ENCODE data around the gene MYH6. TPM values are rescaled to one million over a fixed set of nuclear protein-coding genes. Genes with fewer than 3 reads are reported as not detected.
"Not testable (repeated sequence)": the region's sequence is repeated elsewhere in the genome, so short reads cannot be mapped to it uniquely, and the experiment has no call there.

Gene MYH6
- total RNA-seq, 2 donors from 2014 or later = 1.6 TPM; not detected in 1

DNA sequence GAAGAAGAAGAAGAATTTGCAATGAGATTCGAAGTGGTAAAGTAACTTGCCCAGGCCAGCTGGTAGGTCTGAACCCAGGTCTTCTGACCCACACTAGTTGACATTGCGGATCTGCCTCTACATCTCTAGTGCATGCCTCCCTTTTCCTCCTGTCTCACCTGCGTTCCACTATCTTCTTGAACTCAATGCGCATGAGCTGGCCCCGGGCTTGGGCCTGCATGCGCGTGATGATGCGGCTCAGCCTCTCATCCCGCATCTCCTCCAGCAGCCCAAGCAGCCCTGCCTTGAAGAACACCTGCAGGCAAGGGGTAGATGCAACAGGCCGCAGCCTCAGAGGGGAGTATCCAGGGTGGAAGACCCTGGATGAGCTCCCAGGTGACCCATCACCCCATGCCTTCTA is 11.9 kb downstream of the MYH6 start:
- no peak for DNase-seq
- H3K9ac ChIP-seq (ENCODE audit: low read depth in 2 of 2, low read length in 2 of 2) = no peak overlapping the region
- H3K4me3 ChIP-seq = no peak overlapping the region
- H3K27me3 ChIP-seq = no peaks in the 10 kb centered on the region
- no peaks in the 10 kb centered on the region for H3K4me1 ChIP-seq
- TF ChIP-seq, protein P1, sequence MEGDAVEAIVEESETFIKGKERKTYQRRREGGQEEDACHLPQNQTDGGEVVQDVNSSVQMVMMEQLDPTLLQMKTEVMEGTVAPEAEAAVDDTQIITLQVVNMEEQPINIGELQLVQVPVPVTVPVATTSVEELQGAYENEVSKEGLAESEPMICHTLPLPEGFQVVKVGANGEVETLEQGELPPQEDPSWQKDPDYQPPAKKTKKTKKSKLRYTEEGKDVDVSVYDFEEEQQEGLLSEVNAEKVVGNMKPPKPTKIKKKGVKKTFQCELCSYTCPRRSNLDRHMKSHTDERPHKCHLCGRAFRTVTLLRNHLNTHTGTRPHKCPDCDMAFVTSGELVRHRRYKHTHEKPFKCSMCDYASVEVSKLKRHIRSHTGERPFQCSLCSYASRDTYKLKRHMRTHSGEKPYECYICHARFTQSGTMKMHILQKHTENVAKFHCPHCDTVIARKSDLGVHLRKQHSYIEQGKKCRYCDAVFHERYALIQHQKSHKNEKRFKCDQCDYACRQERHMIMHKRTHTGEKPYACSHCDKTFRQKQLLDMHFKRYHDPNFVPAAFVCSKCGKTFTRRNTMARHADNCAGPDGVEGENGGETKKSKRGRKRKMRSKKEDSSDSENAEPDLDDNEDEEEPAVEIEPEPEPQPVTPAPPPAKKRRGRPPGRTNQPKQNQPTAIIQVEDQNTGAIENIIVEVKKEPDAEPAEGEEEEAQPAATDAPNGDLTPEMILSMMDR (IDR thresholded peaks at IDR 0.05) = no peak
- H3K9me3 ChIP-seq = no peaks in the 10 kb centered on the region
- intact Hi-C loops (cut with DNase I) = no loop called here
- no peaks in the 10 kb centered on the region for H3K36me3 ChIP-seq
- no peak overlapping the region for H3K27ac ChIP-seq

DNA sequence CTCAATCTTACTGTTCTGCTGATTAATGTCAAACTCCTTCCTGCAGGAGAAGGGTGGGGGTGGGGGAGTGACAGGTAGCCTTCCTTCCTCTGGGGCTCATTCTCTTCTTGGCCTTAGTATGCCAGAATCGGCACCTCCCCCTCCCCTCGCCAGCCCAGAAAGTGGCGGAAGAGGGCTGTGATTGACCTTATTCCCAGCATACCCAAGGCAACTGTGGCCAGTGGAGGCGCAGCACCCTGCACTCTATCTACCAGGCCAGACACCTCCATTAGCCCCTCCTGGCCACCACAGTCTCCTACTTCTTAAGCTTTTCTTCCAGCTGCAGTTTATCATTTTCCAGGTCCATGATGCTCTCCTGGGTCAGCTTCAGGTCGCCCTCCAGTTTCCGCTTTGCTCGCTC is 15.5 kb downstream of the MYH6 start:
- H3K36me3 ChIP-seq = no peaks in the 10 kb centered on the region
- TF ChIP-seq, protein P1 (IDR thresholded peaks at IDR 0.05) = no peak
- intact Hi-C loops (cut with DNase I) = no loop called here
- no peak overlapping the region for H3K4me3 ChIP-seq
- H3K4me1 ChIP-seq = no peaks in the 10 kb centered on the region
- no peak overlapping the region for H3K9ac ChIP-seq (ENCODE audit: low read depth in 2 of 2, low read length in 2 of 2)
- DNase-seq = no peak
- H3K27me3 ChIP-seq = no peaks in the 10 kb centered on the region
- H3K27ac ChIP-seq = no peak overlapping the region
- H3K9me3 ChIP-seq = no peaks in the 10 kb centered on the region

DNA sequence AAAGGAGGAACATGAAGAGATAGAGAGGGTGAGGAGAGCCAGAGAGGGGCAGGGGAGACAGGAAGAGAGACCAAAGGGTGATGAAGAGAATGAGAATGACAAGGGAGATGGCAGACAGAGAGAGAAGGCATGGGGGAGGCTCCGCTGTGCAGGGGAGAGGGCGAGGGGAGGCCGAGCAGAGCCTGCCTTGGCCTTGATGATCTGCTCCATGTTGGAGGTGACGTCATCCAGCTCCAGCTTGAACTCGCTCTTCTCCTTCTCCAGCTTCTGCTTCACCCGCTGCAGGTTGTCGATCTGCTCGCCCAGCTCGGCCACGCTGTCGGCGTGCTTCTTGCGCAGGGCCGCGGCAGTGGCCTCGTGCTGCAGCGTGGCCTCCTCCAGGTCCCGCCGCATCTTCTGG is 18.2 kb downstream of the MYH6 start:
- H3K27ac ChIP-seq; H3K4me3 ChIP-seq; H3K9me3 ChIP-seq; H3K9ac ChIP-seq (ENCODE audit: low read depth in 2 of 2, low read length in 2 of 2); H3K4me1 ChIP-seq; DNase-seq; intact Hi-C loops (cut with DNase I); H3K27me3 ChIP-seq; H3K36me3 ChIP-seq: not testable (repeated sequence)

DNA sequence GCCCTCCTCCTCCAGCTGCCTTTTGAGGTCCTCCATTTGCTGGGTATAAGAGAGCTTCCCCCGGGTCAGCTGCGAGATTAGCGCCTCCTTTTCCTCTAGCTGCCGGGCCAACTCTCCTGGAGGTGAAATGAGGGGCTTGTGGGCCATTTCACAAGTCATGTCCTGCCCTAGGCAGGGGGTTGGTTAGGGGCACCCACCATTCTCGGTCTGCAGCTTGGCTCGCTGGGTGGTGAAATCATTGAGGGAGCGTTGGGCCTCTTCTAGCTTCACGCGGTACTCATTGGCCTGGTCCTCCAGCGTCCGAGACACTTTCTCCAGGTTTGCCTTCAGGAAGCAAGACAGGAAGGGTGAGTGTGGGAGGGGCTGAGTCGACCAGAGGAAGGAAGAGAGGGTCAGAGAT is 18.7 kb downstream of the MYH6 start:
- H3K36me3 ChIP-seq = no peaks in the 10 kb centered on the region
- no peaks in the 10 kb centered on the region for H3K9me3 ChIP-seq
- no peaks in the 10 kb centered on the region for H3K27me3 ChIP-seq
- intact Hi-C loops (cut with DNase I) = no loop called here
- no peak for DNase-seq
- no peak overlapping the region for H3K4me3 ChIP-seq
- TF ChIP-seq, protein P1 (IDR thresholded peaks at IDR 0.05) = no peak
- H3K27ac ChIP-seq = no peak overlapping the region
- H3K9ac ChIP-seq (ENCODE audit: low read depth in 2 of 2, low read length in 2 of 2) = no peak overlapping the region
- H3K4me1 ChIP-seq = no peaks in the 10 kb centered on the region

DNA sequence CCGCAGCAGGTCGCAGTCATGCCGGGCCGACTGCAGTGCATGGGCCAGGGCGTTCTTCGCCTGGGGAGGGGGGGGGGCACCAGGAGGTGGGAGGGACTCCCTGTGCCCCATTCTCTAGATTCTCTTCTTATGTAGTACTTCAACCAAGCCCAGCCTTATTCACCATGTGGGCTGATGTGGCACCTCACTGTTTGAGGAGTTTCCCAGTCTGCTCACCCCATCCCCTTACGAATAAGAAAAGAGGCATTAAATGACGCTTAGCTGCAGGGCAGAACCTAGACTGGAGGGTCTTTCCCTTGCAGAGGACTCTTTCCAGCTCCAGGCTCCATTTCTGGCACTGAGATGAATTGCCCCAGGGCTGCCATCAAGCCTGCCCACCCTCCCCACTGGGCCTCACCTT is 19.1 kb downstream of the MYH6 start:
- Histone ChIP-seq H3K4me1 (no peaks in the 10 kb centered on the region), H3K9ac (ENCODE audit: low read depth in 2 of 2, low read length in 2 of 2) (no peak overlapping the region), H3K27me3 (no peaks in the 10 kb centered on the region), H3K9me3 (no peaks in the 10 kb centered on the region), H3K27ac (no peak overlapping the region), H3K36me3 (no peaks in the 10 kb centered on the region), H3K4me3 (no peak overlapping the region)
- TF ChIP-seq, protein P1 (IDR thresholded peaks at IDR 0.05) = no peak
- intact Hi-C loops (cut with DNase I) = no loop called here
- DNase-seq = no peak

DNA sequence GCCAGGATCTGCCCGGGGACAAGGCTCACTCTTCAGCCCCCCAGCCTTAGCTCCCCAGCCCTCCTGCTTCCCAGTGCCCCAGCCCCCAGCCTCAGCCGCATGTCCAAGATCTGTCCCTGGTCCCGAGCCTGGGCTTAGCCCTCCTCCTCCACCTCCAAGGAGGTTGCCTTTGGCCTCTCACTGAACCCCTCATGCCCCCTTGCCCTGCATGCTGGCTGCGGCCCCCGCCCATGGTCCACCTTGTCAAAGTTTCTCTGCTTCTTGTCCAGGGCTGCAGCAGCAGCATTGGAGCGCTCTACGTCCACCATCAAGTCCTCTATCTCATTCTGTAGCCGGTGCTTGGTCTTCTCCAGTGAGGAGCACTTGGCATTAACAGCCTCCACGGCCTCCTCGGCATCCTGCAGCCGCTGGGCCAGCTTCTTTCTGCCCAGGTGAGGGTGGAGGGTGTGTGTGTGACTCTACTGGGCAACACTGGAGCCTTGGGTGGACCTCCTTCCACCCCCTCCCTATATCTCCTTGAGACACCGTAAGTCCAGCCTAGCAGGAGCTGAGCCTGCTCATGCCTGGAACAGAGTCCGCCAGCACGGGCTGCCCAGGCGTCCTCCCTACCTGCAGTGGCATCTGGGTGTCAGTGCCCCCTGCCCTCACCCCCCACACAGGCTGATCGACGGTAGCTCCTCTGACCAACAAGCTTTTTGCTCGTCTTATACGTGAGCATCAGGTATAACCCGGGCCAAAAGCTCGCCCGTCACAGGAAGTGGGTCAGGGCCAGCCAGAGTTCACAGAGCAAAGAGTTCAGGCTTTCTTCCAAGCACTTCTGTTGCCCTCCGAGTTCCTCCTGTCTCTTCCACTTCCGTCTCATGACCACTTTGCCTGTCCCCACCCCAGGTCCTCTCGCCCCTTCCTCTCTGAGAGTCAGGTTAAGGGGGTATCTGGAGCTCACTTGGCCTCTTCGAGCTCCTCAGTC is 19.9 kb downstream of the MYH6 start:
- H3K36me3 ChIP-seq = no peaks in the 10 kb centered on the region
- intact Hi-C loops (cut with DNase I) = no loop called here
- H3K27ac ChIP-seq = no peak overlapping the region
- no peaks in the 10 kb centered on the region for H3K27me3 ChIP-seq
- no peak for DNase-seq
- H3K4me3 ChIP-seq = no peak overlapping the region
- no peaks in the 10 kb centered on the region for H3K9me3 ChIP-seq
- H3K4me1 ChIP-seq = no peaks in the 10 kb centered on the region
- TF ChIP-seq, protein P1 (IDR thresholded peaks at IDR 0.05) = no peak
- no peak overlapping the region for H3K9ac ChIP-seq (ENCODE audit: low read depth in 2 of 2, low read length in 2 of 2)
